ENCODE measurements around the gene KLF3.
A peak's percentile ranks its signal among the peaks of the same experiment; 100 is the strongest.

KLF3 gene

DNA sequence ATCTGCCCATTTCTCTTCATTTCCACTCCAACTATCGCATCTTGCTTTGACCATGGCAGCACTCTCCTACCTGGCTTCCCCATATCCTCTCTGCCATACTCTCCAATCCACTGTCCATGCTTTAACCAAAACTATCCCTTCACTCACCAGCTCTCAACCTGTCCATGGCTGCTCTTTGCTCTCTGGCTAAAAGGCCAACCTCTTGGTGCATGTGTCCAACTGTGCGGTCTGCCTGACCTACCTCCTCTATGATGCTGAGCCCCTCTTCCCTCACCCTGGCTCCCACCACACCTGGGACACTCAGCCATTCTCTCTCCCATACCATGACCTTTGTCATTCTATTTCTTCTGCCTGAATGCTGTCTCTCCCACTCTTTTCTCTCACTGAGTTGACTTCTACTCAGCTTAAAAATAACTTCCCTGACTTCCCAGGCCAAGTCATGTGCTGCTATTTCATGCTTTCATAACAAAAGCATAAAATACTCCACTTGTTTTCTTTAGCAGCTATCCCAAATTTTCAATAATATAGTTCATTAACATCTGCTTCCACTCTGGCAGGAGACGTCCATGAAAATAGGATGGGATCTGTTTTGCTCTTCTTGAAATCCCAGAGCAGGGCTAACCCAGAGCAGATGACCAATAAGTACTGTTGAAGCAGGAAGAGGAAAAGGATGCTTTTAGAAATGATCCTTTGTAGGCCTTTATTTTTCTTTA, 29.8 kb upstream of the KLF3 start:
- no peak overlapping the region for H3K9ac ChIP-seq (ENCODE audit: low read depth, low read length)
- no peaks in the 10 kb centered on the region for H3K4me1 ChIP-seq (ENCODE audit: insufficient read depth, low read length)
- no peaks in the 10 kb centered on the region for H3K36me3 ChIP-seq (ENCODE audit: insufficient read depth, low read length)
- H3K9me3 ChIP-seq (ENCODE audit: control insufficient read depth, insufficient read depth, low read length), result no peaks in the 10 kb centered on the region

DNA sequence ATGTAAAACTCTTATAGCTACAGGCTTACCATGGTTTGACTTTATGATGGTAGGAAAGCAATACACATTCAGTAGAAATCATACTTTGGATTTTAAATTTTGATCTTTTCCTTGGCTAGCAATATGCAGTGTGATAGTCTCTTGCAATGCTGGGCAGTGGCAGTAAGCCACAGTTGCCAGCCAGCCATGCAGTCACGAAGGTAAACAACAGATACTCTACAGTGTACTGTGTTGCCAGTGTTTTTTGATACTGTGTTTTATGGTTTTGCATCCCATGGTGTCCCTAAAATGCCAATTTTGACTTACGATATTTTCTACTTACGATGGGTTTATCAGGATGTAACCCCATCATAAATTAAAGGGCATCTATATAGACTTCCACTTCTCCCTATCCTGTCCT, 24.8 kb upstream of the KLF3 start:
- no peaks in the 10 kb centered on the region for H3K9me3 ChIP-seq (ENCODE audit: control insufficient read depth, insufficient read depth, low read length)
- H3K36me3 ChIP-seq (ENCODE audit: insufficient read depth, low read length), result no peaks in the 10 kb centered on the region
- H3K9ac ChIP-seq (ENCODE audit: low read depth, low read length), result no peak overlapping the region
- no peaks in the 10 kb centered on the region for H3K4me1 ChIP-seq (ENCODE audit: insufficient read depth, low read length)

GRCh38 chr4:38641811-38642210, 22.2 kb upstream of the KLF3 start:
- Histone ChIP-seq H3K9me3 (ENCODE audit: control insufficient read depth, insufficient read depth, low read length) (no peaks in the 10 kb centered on the region), H3K9ac (ENCODE audit: low read depth, low read length) (no peak overlapping the region), H3K4me1 (ENCODE audit: insufficient read depth, low read length) (no peaks in the 10 kb centered on the region), H3K36me3 (ENCODE audit: insufficient read depth, low read length) (no peaks in the 10 kb centered on the region)

GRCh38 chr4:38644201-38644600, 19.8 kb upstream of the KLF3 start:
- no peaks in the 10 kb centered on the region for H3K9me3 ChIP-seq (ENCODE audit: control insufficient read depth, insufficient read depth, low read length)

DNA sequence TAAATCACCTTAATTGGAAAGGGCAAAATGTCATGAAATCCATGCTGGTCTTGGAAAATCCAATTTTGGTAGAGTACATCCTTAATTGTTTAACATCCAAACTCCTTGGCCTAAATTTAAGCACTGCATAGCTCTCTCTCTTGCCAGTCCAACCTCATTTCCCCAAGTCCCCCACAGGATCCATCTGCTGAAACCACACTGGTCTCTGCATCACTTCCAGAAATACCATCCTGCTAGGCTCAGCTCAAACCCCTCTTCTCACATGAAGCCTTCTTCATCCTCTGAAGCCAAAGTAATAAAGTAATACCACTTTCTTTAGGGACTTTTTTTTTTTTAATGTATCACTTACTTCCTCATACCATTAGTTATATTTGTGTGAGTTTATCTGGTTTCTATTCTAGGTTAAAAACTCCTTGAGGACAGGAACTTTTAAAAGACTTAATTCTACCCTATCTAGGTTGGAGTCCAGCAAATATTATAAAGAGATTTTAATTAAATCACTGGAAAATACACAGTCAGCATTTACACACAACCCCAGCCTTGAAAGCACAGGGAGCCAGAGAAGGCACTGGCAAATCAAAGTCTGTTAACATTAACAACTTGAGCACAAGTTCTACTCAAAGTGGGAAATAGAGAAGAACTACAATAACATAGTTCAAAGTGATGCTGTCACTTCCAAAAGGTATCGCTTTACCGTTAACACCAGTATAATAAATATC, 16.7 kb upstream of the KLF3 start:
- Histone ChIP-seq H3K36me3 (ENCODE audit: insufficient read depth, low read length) (no peaks in the 10 kb centered on the region), H3K4me1 (ENCODE audit: insufficient read depth, low read length) (no peaks in the 10 kb centered on the region), H3K9ac (ENCODE audit: low read depth, low read length) (no peak overlapping the region), H3K9me3 (ENCODE audit: control insufficient read depth, insufficient read depth, low read length) (no peaks in the 10 kb centered on the region)

More at GRCh38 chr4:38644201-38644600, 19.8 kb upstream of the KLF3 start:
- Histone ChIP-seq H3K36me3 (ENCODE audit: insufficient read depth, low read length) (no peaks in the 10 kb centered on the region), H3K4me1 (ENCODE audit: insufficient read depth, low read length) (no peaks in the 10 kb centered on the region), H3K9ac (ENCODE audit: low read depth, low read length) (no peak overlapping the region)

DNA sequence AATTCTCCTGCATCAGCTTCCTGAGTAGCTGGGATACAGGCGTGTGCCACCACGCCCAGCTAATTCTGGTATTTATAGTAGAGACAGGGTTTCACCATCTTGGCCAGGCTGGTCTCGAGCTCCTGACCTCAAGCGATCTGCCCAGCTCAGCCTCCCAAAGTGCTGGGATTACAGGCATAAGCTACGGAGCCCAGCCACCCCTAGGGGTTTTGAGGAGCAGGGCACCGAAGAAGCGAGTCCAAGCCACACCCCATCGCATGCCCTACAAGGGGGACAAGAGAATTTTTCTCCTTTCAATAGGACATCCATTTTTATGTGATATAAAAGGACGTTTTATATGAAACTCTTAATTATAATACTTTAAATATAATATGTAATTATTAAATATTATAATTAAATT, 13.9 kb upstream of the KLF3 start:
- Histone ChIP-seq H3K9ac (ENCODE audit: low read depth, low read length) (no peak overlapping the region), H3K9me3 (ENCODE audit: control insufficient read depth, insufficient read depth, low read length) (no peaks in the 10 kb centered on the region), H3K36me3 (ENCODE audit: insufficient read depth, low read length) (no peaks in the 10 kb centered on the region), H3K4me1 (ENCODE audit: insufficient read depth, low read length) (no peaks in the 10 kb centered on the region)

GRCh38 chr4:38654273-38654672, 9.7 kb upstream of the KLF3 start:
- H3K9ac ChIP-seq (ENCODE audit: low read depth, low read length), result no peak overlapping the region
- no peaks in the 10 kb centered on the region for H3K36me3 ChIP-seq (ENCODE audit: insufficient read depth, low read length)
- no peaks in the 10 kb centered on the region for H3K4me1 ChIP-seq (ENCODE audit: insufficient read depth, low read length)
- H3K9me3 ChIP-seq (ENCODE audit: control insufficient read depth, insufficient read depth, low read length), result no peaks in the 10 kb centered on the region

GRCh38 chr4:38656111-38656510, 7.9 kb upstream of the KLF3 start:
- H3K36me3 ChIP-seq (ENCODE audit: insufficient read depth, low read length), result no peaks in the 10 kb centered on the region
- no peaks in the 10 kb centered on the region for H3K9me3 ChIP-seq (ENCODE audit: control insufficient read depth, insufficient read depth, low read length)
- no peak overlapping the region for H3K9ac ChIP-seq (ENCODE audit: low read depth, low read length)
- no peaks in the 10 kb centered on the region for H3K4me1 ChIP-seq (ENCODE audit: insufficient read depth, low read length)

- Histone ChIP-seq H3K9ac (ENCODE audit: low read depth, low read length) (no peak overlapping the region), H3K36me3 (ENCODE audit: insufficient read depth, low read length) (no peaks in the 10 kb centered on the region), H3K4me1 (ENCODE audit: insufficient read depth, low read length) (peaks cover 8% of the 10 kb centered on the region; the same call in 1 of the 2 replicates), H3K9me3 (ENCODE audit: control insufficient read depth, insufficient read depth, low read length) (no peaks in the 10 kb centered on the region)
Measured at GRCh38 chr4:38659346-38659745, 4.7 kb upstream of the KLF3 start.

DNA sequence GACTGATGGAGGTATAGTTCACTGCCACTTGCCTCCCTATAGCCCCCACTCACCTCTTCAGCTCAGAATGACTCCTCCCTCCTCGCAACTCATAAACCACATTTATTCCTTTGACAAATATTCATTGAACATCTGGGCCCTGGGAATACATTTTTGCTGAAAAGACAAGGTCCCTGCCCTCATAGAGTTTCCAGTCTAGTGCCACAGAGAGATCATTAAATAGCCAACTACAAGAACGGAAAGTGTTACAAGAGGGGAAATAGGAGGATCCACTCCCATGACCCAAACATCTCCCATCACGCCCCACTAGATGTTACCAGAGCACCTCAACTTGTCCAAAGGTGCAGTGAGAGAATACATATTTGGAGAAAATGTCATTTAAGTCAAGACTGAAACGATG, 3.2 kb upstream of the KLF3 start:
- H3K9me3 ChIP-seq (ENCODE audit: control insufficient read depth, insufficient read depth, low read length), result no peaks in the 10 kb centered on the region
- no peaks in the 10 kb centered on the region for H3K36me3 ChIP-seq (ENCODE audit: insufficient read depth, low read length)
- no peak overlapping the region for H3K9ac ChIP-seq (ENCODE audit: low read depth, low read length)
- H3K4me1 ChIP-seq (ENCODE audit: insufficient read depth, low read length), result peaks cover 8% of the 10 kb centered on the region; the same call in 1 of the 2 replicates

DNA sequence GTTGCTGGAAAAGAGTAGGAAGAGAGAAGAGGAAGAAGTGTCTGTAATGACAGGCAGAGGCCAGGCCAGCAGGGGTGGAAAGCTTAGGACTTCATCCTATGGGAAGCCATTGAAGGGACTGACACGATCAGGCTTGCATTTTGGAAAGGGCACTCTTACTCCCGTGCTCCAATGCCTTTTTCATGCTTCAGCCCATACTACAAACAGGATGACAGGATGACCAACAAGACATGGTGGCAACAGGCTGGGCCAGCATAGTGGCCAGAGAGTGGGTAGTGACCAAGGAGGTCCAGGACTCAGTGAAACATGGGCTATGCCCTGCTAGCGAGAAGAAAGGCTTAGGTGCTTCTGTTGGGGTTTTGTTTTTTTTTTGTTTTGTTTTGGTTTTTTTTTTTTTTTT, 2.6 kb upstream of the KLF3 start:
- no peaks in the 10 kb centered on the region for H3K36me3 ChIP-seq (ENCODE audit: insufficient read depth, low read length)
- peaks cover 10% of the 10 kb centered on the region; the same call in 1 of the 2 replicates for H3K4me1 ChIP-seq (ENCODE audit: insufficient read depth, low read length)
- H3K9ac ChIP-seq (ENCODE audit: low read depth, low read length), result no peak overlapping the region
- no peaks in the 10 kb centered on the region for H3K9me3 ChIP-seq (ENCODE audit: control insufficient read depth, insufficient read depth, low read length)

DNA sequence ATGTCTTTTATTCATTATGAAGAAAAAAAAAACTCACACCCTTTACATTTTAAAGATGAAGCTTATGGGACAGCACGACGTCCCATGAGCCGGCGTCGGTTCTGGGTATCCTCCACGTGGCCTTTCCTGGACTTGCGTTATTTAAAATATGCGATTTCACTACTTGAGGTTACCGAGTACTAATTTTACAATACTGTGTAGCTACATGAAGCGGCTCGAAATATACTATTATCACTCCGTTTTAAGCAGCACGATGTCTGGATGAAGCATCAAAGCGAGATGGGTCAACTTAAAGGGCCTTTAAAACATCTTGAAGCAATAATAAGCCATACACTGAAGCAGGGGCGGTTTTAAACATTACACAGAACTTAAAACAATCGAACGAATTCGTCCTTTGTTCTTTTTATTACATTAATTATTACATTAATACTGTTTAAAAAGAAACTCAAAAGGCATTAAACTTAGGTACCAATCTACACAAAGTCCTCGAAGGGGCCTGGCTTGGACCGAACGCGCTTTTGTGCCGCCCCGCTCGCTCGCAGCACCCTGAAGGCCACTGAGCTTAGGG, 1.4 kb upstream of the KLF3 start:
- Histone ChIP-seq H3K9me3 (ENCODE audit: control insufficient read depth, insufficient read depth, low read length) (no peaks in the 10 kb centered on the region), H3K4me1 (ENCODE audit: insufficient read depth, low read length) (peaks cover 14% of the 10 kb centered on the region; the same call in 1 of the 2 replicates), H3K36me3 (ENCODE audit: insufficient read depth, low read length) (no peaks in the 10 kb centered on the region), H3K9ac (ENCODE audit: low read depth, low read length) (peak overlapping the region; percentile 81)

GRCh38 chr4:38663090-38663800, 754 bp upstream of the KLF3 start:
- no peaks in the 10 kb centered on the region for H3K9me3 ChIP-seq (ENCODE audit: control insufficient read depth, insufficient read depth, low read length)
- peaks cover 20% of the 10 kb centered on the region; the same call in 1 of the 2 replicates for H3K4me1 ChIP-seq (ENCODE audit: insufficient read depth, low read length)
- peak overlapping the region; percentile 81 for H3K9ac ChIP-seq (ENCODE audit: low read depth, low read length)
- H3K36me3 ChIP-seq (ENCODE audit: insufficient read depth, low read length), result no peaks in the 10 kb centered on the region

GRCh38 chr4:38664706-38665401, 855 bp downstream of the KLF3 start:
- Histone ChIP-seq H3K36me3 (ENCODE audit: insufficient read depth, low read length) (no peaks in the 10 kb centered on the region), H3K9me3 (ENCODE audit: control insufficient read depth, insufficient read depth, low read length) (no peaks in the 10 kb centered on the region), H3K9ac (ENCODE audit: low read depth, low read length) (peak overlapping the region; percentile 84), H3K4me1 (ENCODE audit: insufficient read depth, low read length) (peaks cover 33% of the 10 kb centered on the region)
